ELF-1 (cell line): Measurements from ENCODE around the gene MRPS34.

Experiments
- DNase-seq: peaks from one replicate; pipeline ENCODE4 v3.0.0-alpha.2; 2016; ENCODE audit warnings: low read depth, low spot score

The MRPS34 gene

GRCh38 chr16:1770328-1771187 lies 2.4 kb downstream of the MRPS34 start:
- DNase-seq, result peak; percentile 53

GRCh38 chr16:1769402-1770300 lies 3.3 kb downstream of the MRPS34 start:
- DNase-seq, result no peak

- no peak for DNase-seq
These were observed 4.0 kb downstream of the MRPS34 start for GRCh38 chr16:1768767-1769401.

DNA sequence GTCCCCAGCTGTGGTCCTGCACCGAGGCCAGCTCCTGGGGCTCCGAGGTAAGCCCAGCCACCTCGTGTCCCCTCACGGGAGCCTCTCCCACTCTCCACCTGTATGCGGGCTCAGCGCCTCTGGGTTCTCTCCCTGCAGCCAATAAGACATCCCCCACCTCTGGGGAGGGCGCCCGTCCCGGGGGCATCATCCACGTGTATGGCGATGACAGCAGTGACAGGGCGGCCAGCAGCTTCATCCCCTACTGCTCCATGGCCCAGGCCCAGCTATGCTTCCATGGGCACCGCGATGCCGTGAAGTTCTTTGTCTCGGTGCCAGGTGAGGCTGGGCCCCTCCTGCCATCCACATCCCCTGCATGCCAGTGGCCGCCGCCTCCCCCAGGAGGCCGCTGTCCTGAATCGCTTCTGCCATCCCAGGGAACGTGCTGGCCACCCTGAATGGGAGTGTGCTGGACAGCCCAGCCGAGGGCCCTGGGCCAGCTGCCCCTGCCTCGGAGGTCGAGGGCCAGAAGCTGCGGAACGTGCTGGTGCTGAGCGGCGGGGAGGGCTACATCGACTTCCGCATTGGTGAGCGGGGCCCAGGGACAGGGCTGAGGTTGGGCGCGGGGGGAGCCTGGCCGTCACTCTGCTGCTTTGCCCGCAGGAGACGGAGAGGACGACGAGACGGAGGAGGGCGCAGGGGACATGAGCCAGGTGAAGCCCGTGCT lies 4.7 kb downstream of the MRPS34 start:
- DNase-seq, result no peak

DNA sequence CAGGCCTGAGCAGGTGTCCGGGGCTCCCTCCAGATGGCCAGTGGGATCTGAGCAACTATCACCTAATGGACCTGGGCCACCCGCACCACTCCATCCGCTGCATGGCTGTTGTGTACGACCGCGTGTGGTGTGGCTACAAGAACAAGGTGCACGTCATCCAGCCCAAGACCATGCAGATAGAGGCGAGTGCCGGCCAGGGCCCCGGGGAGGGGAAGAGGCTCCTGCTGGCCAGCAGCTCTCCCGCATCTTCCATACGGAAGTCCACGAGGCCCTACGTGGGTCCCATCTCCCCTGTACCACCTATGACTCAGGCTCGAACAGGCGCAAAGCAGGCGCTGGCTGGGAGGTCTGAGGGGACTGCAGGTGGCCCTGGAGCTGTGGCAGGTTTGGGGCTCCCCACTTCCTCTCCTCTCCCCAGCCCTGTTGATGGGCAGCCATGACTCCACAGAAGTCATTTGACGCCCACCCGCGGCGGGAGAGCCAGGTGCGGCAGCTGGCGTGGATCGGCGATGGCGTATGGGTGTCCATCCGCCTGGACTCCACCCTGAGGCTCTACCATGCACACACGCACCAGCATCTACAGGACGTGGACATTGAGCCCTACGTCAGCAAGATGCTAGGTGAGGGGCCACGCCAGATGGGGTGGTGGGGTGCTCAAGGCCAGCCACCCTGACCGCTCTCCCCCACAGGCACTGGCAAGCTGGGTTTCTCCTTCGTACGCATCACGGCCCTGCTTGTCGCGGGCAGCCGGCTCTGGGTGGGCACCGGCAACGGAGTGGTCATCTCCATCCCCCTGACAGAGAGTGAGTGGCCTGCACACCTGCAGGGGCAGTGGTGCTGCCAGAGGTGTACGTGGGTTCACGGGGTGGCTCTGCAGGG lies 5.6 kb downstream of the MRPS34 start:
- DNase-seq, result no peak

GRCh38 chr16:1766701-1767100 lies 6.2 kb downstream of the MRPS34 start:
- no peak for DNase-seq

DNA sequence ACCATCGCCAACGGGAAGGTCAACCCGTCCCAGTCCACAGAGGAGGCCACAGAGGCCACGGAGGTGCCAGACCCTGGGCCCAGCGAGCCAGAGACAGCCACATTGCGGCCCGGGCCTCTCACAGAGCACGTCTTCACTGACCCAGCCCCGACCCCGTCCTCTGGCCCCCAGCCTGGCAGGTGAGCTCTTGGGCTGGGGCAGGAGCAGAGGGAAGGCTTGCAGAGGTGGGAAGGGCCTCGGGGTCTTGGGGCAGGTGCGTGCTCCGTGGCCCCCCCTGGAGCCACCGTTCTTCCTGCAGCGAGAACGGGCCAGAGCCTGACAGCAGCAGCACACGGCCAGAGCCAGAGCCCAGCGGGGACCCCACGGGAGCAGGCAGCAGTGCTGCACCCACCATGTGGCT lies 6.7 kb downstream of the MRPS34 start:
- no peak for DNase-seq

- no peak for DNase-seq
These were observed 7.1 kb downstream of the MRPS34 start for GRCh38 chr16:1765826-1766225.

DNA sequence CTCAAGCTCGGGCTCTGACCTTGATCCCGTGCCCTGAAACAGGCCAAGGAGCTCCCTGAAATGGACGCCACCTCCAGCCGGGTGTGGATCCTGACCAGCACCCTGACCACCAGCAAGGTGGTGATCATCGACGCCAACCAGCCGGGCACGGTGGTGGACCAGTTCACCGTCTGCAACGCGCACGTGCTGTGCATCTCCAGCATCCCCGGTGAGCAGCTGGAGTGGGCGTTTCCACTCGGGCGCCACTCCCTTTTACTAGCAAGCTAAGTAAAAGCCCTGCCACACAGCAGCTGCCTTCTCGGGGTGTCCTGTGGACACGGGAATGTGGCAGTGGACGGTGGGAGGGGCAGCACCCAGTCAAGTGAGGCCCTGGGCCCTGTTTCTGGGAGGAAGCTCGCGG lies 8.0 kb downstream of the MRPS34 start:
- DNase-seq, result no peak

DNA sequence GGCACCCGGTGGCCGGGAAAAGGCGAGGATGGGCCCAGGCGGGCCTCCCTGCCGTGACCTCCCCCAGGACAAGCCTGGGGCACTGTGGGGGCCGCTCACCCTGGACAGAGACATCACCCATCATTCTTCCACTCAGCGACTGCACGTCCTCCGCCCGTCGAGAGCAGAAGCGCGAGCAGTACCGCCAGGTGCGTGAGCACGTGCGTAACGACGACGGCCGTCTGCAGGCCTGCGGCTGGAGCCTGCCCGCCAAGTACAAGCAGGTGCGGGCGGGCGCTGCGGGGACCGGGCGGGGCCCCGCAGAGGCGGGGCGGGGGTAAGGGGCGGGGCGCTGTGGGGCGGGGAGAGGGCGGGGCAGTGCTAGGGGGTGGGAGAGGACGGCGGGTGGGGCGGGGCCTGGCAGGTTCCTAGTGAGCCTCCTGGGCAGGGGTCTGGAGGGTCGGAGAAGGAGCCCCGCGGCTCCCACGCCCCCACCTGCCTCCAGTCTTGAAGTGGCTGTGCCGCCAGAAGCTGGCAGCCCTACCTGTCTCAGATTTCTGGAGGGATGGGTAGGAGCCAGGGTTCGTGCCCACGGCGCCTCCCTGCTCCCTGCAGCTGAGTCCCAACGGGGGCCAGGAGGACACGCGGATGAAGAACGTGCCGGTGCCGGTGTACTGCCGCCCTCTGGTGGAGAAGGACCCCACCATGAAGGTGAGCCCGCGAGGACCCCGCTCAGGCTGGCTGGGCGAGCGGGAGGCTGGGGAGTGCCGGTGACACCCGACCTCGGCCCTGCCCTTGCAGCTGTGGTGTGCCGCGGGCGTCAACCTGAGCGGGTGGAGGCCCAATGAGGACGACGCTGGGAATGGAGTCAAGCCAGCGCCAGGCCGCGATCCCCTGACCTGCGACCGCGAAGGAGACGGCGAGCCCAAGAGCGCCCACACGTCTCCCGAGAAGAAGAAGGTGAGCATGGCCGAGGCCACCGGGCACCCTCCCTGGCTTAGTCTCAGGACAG lies 9.1 kb downstream of the MRPS34 start:
- DNase-seq, result peak; percentile 92

GRCh38 chr16:1762879-1763520 lies 9.9 kb downstream of the MRPS34 start:
- DNase-seq, result no peak

DNA sequence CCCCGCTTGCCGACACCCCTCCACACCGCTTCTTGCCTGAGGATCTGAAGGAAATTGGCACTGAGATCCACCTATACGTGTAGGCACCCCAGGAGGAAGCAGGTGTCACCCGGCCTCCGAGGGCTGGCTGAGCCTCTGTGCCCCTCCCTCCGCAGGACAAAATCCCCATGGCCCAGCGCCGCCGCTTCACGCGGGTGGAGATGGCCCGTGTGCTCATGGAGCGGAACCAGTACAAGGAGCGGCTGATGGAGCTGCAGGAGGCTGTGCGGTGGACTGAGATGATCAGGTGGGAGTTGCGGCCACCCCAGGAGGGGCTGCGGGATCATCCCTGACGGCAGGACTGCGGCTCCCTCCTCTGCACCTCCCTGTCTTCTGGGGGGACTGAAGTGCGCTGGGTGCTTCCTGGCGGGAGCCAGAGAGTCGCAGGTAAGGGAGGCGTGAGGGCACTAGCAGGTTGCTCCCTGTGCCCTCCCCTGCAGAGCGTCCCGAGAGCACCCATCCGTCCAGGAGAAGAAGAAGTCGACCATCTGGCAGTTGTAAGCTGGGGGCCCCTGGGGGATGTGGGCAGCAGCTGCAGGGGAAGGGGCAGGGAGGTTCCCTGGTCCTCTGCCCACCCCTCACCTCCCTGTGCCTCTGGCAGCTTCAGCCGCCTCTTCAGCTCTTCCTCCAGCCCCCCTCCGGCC lies 10.6 kb downstream of the MRPS34 start:
- DNase-seq, result no peak

DNA sequence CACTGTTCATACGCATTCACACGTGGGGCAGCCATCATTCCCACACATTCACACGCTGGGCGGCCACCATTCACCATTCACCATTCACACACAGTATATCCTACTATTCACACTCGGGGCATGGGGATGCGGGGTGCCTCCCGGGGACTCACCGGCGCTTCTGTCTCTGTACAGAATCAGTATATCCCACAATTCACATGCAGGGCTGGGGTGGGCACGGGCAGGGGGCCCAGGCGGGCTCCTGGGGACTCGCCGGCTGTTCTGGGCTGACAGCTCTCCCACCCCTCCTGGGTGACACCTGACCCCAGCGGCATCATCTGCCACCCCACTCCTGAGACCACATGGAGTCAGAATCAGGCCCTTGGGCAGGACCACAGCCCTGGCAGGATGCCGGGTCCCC lies 11.2 kb downstream of the MRPS34 start:
- DNase-seq, result no peak

DNA sequence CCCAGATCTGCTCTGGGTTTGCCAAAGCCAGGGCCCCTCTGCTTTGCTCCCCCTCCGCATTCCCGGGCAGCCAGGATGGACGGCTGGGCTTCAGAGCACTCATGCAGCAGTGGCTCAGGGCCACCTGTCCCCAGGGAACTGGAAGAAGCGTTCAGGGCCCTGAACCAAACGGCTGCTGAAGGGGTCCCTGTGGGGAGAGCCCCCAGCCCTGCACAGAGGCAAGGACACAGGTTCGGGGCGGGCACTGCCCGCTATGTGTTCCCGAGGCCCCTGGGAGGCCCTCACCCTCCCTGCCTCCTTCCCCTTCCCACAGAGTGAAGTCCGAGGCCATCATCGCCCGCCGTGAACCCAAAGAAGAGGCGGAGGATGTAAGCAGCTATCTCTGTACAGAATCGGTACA lies 12.0 kb downstream of the MRPS34 start:
- DNase-seq, result no peak

- DNase-seq, result no peak
These were observed 13.4 kb downstream of the MRPS34 start for GRCh38 chr16:1759511-1759910.

- DNase-seq, result no peak
These were observed 14.0 kb downstream of the MRPS34 start for GRCh38 chr16:1758923-1759322.

DNA sequence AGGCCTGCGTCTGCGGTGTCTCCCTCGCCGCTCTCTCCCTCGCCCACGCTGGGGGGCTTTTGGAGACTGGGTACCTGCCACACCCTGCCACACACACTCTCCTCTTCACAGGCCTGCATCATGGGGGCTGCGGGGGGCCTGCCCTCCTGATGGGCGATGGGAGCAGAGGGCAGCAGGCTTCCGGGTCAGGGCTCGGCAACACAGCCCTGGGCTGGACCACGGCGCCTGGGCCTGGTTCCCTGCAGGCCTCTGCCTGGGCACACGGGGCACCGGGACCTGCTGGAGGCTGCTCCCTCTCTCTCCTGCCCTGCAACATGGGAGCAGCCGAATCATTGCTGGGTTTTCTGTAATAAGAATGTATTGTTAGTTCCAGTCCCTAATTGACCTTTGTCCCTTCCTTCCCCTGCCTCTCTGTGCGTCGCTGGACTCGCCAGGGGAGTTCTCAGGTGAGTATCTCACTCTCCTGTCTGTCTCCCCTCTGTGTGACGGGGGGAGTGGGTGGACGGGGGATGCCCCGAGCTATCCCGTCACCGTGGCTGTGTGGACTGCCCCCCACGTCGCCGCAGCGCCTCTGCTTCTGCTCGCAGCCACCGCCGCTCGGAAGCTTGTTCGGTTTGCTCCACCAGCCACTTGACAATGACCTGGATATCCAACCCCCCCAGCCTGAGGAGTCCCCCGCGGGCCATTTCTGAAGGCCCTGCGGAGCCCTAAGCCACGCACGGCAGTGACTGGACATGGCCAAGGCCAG lies 15.0 kb downstream of the MRPS34 start:
- DNase-seq, result no peak

DNA sequence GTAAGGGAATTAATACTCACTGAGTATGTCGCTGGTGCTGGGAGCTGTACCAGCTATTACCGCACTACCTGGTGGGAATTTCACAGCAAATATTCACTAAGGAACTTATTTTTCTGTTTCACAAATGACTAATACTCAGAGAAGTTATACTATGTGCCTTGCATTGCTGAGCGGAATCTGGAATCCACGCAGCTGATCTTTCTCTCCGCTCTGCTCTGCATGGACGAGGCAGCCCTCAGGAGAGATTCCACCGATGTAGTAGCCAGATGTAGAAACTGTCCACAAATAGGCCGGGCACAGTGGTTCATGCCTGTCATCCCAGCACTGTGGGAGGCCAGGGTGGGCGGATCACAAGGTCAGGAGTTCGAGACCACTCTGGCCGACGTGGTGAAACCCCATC lies 18.7 kb downstream of the MRPS34 start:
- no peak for DNase-seq
